Lower leg skin (tissue), 4 donors: ENCODE data around the gene RHCG. TPM values are rescaled to one million over a fixed set of nuclear protein-coding genes. Genes with fewer than 3 reads are reported as not detected.
A peak's percentile ranks its signal among the peaks of the same experiment; 100 is the strongest.

Experiments used
- DNase-seq, 2 donors: peaks; one replicate each; pipeline ENCODE4 v3.0.0-alpha.2; 2019; ENCODE audit warnings: low spot score in 2 of 2
- H3K4me3 ChIP-seq: fragments of 200-600 bp; sonication (generic); 2 replicates; pipeline ENCODE4 v1.5.1; 2017; ENCODE audit warnings: mild to moderate bottlenecking, low read depth; ENCODE audit not compliant: poor library complexity, severe bottlenecking
- POLR2A ChIP-seq, 2 donors: fragments of 450-650 bp; IDR thresholded peaks; one replicate each; pipeline ENCODE4 v1.6.1; 2016 to 2017; ENCODE audit warnings: antibody characterized with exemption in 2 of 2, mild to moderate bottlenecking in 1 of 2, moderate library complexity in 1 of 2
- WGBS, 2 donors: methylation state at CpG; one replicate each; pipeline ENCODE4 v1.1.5; 2018; 5-methylcytosine and 5-hydroxymethylcytosine counted together
- intact Hi-C: fragments of 100-400 bp; cut with DNase I; formaldehyde crosslinking; loops from one replicate; pipeline ENCODE4 v1.15.0; 2023; ENCODE audit warnings: low total_unique reads
- total RNA-seq, 4 donors: library from RNA; depleted of rRNA; stranded (reverse); fragments of >200 nt; gene quantifications; one replicate each; pipeline ENCODE4 v1.1.0, GENCODE V29; 2016
- TF ChIP-seq, protein P1 (sequence below), 3 donors: fragments of 450-650 bp; IDR thresholded peaks; one replicate each; pipeline ENCODE4 v1.5.1; 2016; ENCODE audit warnings: antibody characterized with exemption in 3 of 3, mild to moderate bottlenecking in 3 of 3, moderate library complexity in 2 of 3

Gene RHCG
- total RNA-seq, 4 donors from 2014 or later: 1.3 to 29.0 (median 23.7) TPM

DNA sequence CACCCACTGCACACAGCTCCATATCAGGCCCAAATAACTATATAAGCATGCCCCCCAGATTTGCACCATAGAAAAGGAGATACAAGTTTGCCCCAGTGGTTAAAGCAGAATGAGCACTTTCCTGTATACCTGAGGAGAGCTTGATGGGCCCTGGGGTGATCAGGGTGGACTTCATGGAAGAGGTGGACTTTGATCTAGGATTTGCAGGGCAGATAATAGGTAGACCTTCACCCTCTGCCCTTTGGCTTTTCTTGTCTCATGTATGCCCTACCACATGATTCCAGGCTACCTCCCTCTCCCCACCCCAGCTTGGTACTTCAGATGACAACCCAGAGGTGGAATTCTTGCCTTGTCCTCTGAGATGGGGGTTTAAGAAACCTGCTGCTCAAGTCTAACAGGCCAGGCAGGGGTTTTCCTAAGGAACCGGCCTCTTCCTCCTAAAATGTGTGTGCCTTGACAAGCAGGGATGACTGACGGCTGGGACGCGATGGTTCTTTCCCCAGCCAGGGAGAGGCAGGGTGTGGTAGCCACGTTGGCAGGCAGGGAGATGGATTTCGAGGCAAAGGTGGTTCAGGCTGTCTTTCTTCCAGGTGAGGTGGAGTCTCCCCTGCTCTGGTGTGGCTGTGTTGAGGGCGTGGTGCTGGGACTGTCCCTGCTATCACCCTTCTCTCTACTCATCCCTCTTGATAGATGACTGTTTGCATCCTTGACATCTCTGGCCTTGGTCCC lies 6.6 kb upstream of the RHCG start:
- peak; percentile 44 to 86 for DNase-seq
- no peak overlapping the region for H3K4me3 ChIP-seq
- TF ChIP-seq POLR2A (IDR thresholded peaks at IDR 0.05): no peak
- TF ChIP-seq, protein P1, sequence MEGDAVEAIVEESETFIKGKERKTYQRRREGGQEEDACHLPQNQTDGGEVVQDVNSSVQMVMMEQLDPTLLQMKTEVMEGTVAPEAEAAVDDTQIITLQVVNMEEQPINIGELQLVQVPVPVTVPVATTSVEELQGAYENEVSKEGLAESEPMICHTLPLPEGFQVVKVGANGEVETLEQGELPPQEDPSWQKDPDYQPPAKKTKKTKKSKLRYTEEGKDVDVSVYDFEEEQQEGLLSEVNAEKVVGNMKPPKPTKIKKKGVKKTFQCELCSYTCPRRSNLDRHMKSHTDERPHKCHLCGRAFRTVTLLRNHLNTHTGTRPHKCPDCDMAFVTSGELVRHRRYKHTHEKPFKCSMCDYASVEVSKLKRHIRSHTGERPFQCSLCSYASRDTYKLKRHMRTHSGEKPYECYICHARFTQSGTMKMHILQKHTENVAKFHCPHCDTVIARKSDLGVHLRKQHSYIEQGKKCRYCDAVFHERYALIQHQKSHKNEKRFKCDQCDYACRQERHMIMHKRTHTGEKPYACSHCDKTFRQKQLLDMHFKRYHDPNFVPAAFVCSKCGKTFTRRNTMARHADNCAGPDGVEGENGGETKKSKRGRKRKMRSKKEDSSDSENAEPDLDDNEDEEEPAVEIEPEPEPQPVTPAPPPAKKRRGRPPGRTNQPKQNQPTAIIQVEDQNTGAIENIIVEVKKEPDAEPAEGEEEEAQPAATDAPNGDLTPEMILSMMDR (IDR thresholded peaks at IDR 0.05): no peak
- intact Hi-C loops: no loop called here
- 42 to 44% methylated on average over 7 of the region's 7 CpGs for WGBS, 2 donors

DNA sequence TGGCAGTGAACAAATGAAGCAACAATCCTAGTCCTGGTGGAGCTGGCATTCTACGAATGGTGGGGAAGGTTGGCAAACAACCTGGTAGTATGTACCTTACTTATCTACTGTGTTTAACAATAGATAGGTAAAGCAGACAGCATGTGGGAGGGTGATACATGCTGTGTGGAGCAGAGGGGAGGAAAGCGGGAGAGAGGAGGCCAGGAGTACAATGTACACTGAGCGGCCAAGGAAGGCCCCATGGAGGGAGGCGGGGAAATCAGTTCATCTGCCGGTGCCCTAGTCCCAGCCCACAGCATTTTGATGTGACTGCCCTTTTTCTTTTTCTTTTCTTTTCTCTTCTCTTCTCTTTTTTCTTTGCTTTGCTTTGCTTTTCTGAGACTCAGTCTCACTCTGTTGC lies 5.3 kb upstream of the RHCG start:
- 91 to 94% methylated on average over 5 of the region's 5 CpGs for WGBS, 2 donors

DNA sequence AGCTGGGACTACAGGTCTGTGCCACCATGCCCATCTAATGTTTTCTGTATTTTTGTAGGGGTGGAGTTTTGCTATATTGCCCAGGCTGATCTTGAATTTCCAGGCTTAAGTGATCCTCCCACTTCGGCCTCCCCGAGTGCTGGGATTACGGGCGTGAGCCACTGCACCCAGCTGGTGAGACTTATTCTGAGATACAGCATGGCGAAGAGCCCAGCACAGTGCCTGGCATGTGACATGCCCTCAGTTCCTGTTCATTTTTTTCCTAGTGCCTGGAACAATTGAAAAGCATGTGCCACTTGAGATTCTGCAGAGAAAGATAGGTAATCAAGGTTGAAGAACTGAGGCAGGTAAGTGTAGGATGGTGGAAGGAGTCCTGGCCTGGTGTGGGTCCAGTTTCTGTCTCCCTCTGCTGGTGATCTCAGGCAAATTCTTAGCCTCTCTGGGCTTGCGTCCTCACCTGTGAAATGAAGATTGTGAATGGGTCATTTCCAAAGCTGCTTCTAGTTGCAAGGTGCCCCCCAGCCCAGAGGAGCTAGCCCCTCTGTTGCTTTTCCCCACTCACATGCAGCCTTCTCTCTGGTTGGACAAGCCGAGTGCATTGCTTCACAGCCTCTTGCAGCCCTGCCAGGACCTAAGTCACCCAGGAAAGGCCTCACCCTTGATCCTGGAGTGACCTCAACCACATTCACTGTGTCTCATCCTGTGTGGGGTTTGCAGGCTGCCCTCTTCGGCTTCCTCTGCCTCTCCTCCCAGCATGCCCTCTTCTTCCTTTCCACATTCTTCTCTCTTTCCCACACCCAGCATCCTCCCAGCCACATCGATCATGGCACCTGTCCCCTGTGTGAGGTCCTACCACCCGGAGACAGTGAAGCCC lies 4.3 kb upstream of the RHCG start:
- H3K4me3 ChIP-seq: no peak overlapping the region
- 77 to 80% methylated on average over 10 of the region's 10 CpGs for WGBS, 2 donors
- intact Hi-C loops: no loop called here
- peak in 1 of 2 donors; percentile 82 for DNase-seq
- TF ChIP-seq POLR2A (IDR thresholded peaks at IDR 0.05): no peak
- TF ChIP-seq, protein P1 (IDR thresholded peaks at IDR 0.05): no peak

More for the DNA sequence above, 5.3 kb upstream of the RHCG start:
- peak in 1 of 2 donors; percentile 31 for DNase-seq
- intact Hi-C loops: no loop called here
- TF ChIP-seq, protein P1 (IDR thresholded peaks at IDR 0.05): no peak
- no peak for TF ChIP-seq POLR2A (IDR thresholded peaks at IDR 0.05)
- H3K4me3 ChIP-seq: no peak overlapping the region

DNA sequence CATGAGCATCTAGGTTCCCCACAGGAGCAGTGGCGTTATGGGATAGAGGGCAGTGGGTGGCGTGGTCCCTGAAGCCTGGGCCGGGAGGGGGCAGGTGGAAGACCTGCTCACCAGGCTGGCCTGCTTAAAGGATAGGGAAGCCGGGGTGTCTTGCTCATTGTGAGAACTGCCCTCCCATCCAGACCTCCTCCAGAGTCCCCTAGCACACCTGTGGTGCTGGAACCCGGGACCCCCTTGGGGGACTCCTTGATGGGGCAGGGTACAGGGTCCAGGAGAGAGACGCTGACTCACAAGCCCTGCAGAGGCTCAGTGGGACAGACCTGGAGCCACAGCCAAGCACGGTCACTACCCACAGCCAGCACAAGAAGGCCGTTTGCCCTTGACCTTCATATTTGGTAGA lies 2.8 kb upstream of the RHCG start:
- TF ChIP-seq, protein P1 (IDR thresholded peaks at IDR 0.05): no peak
- TF ChIP-seq POLR2A (IDR thresholded peaks at IDR 0.05): no peak
- H3K4me3 ChIP-seq: no peak overlapping the region
- 85 to 91% methylated on average over 7 to 8 of the region's 8 CpGs for WGBS, 2 donors
- intact Hi-C loops: loop anchor here (10.0 kb wide), 1 partner anchor 56 kb away; no protein-coding TSS in a partner anchor
- peak in 1 of 2 donors; percentile 79 for DNase-seq

DNA sequence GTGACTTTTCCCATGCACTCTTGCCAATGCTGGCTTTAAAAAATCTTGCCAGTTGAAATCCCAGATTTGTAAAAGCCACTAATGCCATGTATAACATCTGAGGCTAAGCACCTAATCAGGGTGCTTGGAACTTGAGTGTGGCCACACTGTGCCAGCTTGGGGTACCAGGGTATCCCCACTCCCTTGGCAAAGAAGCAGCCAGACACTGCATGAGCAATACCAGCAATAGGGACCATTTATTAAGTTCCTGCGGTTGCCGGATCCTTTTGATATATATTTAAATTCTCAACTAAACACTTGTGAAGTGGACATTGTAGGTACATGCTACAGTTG lies 2.2 kb upstream of the RHCG start:
- DNase-seq: peak in 1 of 2 donors; percentile 15
- intact Hi-C loops: loop anchor here (10.0 kb wide), 1 partner anchor 56 kb away; no protein-coding TSS in a partner anchor
- whole genome bisulfite sequencing, 2 donors: 94 to 100% methylated on average over 2 of the region's 2 CpGs
- H3K4me3 ChIP-seq: no peak overlapping the region
- TF ChIP-seq, protein P1 (IDR thresholded peaks at IDR 0.05): no peak
- TF ChIP-seq POLR2A (IDR thresholded peaks at IDR 0.05): no peak
